ENCODE results near the gene AUNIP.

AUNIP gene

GRCh38 chr1:25904943-25905679 is 45.9 kb upstream of the AUNIP start:
- peak; percentile 24 for TF ChIP-seq CTCF (IDR thresholded peaks at IDR 0.05; ENCODE audit: low read length, missing control alignments)
- H3K4me3 ChIP-seq (replicated peaks; ENCODE audit: low read depth, low read length), result peak overlapping the region; percentile 73
- peak; percentile 89 for DNase-seq (ENCODE audit: low read depth)

GRCh38 chr1:25903986-25904385 is 44.7 kb upstream of the AUNIP start:
- no peak for DNase-seq (ENCODE audit: low read depth)
- peak overlapping the region; percentile 73 for H3K4me3 ChIP-seq (replicated peaks; ENCODE audit: low read depth, low read length)
- TF ChIP-seq CTCF (IDR thresholded peaks at IDR 0.05; ENCODE audit: low read length, missing control alignments), result no peak

GRCh38 chr1:25902462-25902861 is 43.2 kb upstream of the AUNIP start:
- no peak overlapping the region for H3K4me3 ChIP-seq (replicated peaks; ENCODE audit: low read depth, low read length)
- no peak for TF ChIP-seq CTCF (IDR thresholded peaks at IDR 0.05; ENCODE audit: low read length, missing control alignments)
- DNase-seq (ENCODE audit: low read depth), result no peak

- H3K4me3 ChIP-seq (replicated peaks; ENCODE audit: low read depth, low read length), result no peak overlapping the region
- no peak for TF ChIP-seq CTCF (IDR thresholded peaks at IDR 0.05; ENCODE audit: low read length, missing control alignments)
- no peak for DNase-seq (ENCODE audit: low read depth)
These were observed 41.0 kb upstream of the AUNIP start for GRCh38 chr1:25900219-25900618.

GRCh38 chr1:25899792-25900191 is 40.5 kb upstream of the AUNIP start:
- no peak overlapping the region for H3K4me3 ChIP-seq (replicated peaks; ENCODE audit: low read depth, low read length)
- DNase-seq (ENCODE audit: low read depth), result no peak
- no peak for TF ChIP-seq CTCF (IDR thresholded peaks at IDR 0.05; ENCODE audit: low read length, missing control alignments)

GRCh38 chr1:25898223-25899015 is 39.2 kb upstream of the AUNIP start:
- no peak for TF ChIP-seq CTCF (IDR thresholded peaks at IDR 0.05; ENCODE audit: low read length, missing control alignments)
- no peak for DNase-seq (ENCODE audit: low read depth)
- no peak overlapping the region for H3K4me3 ChIP-seq (replicated peaks; ENCODE audit: low read depth, low read length)

Measured in fibroblast of pulmonary artery (primary cell).